GM12872 (cell line): ENCODE data around the gene DBX1.

ENCODE experiments used
- TF ChIP-seq, protein P1 (sequence below): IDR thresholded peaks from 3 replicates; pipeline ENCODE4 v1.5.1; 2011; ENCODE audit warnings: low read depth, mild to moderate bottlenecking, low read length, moderate library complexity; ENCODE audit not compliant: insufficient read depth

Gene DBX1

DNA sequence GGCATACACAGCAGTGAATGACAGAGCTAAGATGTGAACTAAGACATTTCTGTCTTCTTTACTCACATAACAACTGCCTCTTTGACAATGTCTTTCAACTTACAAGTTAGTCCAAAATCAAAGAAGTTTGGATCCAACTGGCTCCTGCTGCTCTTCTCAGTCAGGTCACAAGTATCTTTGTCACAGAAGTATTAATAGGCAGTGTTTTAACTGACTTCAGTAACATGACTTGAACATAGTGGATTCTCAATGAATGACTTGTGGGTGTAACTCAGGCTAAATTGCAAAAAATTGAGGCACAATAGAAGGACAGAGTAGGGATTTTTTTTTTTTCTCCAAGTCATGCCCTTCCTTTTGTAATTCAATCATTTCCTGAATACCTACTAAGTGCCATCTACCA, 22.6 kb downstream of the DBX1 start:
- TF ChIP-seq, protein P1, sequence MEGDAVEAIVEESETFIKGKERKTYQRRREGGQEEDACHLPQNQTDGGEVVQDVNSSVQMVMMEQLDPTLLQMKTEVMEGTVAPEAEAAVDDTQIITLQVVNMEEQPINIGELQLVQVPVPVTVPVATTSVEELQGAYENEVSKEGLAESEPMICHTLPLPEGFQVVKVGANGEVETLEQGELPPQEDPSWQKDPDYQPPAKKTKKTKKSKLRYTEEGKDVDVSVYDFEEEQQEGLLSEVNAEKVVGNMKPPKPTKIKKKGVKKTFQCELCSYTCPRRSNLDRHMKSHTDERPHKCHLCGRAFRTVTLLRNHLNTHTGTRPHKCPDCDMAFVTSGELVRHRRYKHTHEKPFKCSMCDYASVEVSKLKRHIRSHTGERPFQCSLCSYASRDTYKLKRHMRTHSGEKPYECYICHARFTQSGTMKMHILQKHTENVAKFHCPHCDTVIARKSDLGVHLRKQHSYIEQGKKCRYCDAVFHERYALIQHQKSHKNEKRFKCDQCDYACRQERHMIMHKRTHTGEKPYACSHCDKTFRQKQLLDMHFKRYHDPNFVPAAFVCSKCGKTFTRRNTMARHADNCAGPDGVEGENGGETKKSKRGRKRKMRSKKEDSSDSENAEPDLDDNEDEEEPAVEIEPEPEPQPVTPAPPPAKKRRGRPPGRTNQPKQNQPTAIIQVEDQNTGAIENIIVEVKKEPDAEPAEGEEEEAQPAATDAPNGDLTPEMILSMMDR = no peak

DNA sequence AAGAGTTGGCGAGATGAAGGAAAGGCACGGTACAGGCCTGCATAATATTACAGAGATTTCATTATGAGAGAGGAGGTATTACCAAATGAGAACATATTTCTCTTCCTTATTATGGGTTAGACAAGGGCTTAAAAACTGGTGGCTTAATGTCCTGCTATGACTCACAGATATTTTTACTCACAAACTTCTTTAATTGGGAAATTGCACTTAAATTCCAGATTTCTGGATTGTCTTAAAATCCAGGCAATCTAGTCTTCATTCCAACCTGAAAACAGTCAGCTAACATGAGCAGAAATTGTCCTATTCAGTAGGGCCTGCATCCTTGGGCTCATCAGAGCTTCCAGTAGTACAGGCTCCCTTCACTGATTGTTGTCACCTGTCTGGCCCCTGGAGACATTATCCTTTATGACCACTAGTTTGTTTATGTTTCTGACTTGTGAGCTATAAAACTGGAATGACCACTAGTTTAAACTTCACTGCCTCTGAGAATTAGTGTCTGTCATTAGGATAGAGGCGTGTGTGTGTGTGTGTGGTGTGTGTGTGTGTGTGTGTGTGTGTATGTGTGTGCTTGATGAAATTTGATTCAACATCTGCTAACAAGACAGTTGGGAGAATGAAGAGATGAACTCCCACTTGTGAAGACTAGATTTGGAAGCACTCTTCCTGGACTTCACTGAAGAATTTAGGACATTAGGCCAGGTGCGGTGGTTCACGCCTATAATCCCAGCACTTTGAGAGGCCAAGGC, 25.1 kb downstream of the DBX1 start:
- TF ChIP-seq, protein P1 = no peak

DNA sequence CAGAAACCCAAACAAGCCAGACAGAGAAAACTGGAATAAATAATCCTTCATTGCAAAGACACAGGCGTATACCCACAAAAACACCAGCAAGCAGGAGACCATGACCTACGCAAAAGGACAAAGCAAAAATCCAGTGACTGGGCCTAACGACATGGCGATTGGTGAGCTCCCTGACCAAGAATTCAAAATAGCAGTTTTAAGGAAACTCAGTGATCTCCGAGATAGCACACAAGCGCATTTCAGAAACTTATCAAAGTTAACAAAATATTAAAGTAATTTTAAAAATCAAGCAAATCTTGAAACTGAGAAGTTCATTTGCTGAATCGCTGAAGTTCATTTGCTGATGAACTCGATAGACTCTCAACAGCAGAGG, 27.6 kb downstream of the DBX1 start:
- TF ChIP-seq, protein P1 = no peak

DNA sequence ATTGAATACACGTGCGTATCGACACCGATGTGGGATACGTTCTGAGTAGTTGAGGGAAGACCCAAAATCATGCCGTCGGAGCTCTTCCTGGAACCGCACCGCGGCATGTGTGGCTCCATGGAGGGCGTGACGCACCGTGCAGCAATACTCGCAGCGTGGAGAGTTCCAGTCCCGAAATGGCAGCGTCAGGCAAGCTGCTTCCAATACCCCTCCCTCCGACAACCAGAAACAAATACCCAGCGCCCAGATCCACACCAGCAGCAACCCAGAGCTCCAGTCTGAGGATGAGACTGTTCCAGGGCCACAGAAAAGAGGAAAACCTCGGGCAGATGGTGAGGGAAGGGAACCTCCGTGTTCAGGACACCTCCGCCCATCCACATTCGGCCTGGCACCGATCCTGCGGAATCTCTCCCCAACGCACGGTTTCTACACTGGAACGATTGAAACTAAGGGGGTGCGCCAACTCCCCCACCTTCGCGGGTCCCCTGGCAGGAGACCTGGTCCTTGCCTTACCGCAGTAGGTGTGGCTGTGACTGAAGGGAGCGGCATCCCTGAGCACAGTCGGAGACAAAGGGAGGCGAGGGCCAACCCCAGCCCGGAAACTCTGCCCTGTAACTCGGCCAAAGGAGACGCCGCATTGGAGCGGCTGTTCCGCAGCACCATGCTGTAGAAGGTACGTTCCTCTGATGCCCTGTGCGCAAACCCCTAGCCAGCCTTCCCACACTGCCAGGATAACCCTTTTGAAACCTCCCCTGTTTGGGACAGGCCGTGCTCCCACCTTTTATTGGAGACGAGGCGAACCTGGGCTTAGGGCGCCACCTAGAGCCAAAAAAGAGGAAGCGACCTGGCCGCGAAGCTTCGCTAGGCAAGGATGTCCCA, 28.2 kb downstream of the DBX1 start:
- TF ChIP-seq, protein P1 = peak; percentile 88

DNA sequence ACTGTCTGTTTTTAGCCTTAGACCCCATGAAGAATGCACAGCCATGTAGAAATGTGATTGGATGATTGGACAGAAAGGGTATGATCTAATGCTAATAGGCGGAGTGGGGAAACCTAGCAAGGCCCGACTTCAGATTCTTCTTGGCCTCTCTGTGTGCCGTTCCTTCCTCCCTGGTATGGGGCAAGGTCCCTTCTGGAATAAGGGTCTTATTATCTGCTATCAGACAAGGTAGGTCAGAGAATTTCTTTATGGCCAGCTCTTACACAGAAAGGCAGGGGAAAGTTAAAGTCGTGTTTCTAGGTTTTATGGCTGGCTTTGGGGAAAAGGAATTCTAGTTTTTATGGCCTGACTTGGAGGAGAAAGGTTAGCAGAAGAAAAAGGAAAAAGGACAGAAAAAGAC, 30.6 kb downstream of the DBX1 start:
- TF ChIP-seq, protein P1 = no peak

DNA sequence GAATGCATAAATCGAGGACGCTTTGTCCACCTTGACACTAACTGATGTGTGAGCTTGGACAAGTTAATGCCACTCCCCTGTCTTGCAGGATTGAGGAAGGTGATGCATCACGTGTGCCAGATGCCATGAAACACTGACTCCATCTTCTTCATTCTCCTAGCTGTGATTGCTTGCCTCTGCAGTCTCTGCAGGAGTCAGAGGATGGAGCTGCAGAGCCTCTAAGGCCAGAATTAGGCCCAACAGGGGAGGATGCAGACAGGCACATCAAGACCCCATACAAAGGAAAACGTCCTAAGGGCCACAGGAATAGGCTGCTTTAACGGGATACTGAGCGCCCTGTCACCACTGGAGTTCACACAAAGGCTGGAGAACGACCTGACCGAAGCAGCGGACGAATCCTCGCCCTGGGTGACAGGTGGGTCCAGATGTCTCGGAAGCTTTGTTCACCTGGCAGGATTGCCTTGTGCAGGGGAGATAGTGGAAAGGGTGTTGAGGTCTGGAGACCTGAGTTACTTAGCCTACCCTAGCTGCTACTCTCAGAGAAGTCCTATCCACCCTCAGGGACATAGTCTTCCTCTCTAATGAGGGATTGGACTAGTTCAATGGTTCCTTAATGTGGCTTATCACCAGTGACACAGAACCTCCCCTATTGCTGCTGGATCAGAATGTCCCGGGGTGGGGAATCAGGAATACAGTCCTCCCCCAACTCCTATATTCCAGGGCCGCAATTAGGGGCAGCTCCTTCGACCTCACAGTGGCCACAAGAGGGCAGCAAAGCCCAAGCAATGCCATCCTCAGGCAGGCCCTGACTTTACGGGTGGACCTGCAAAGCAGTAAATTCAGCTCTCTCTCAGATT, 32.4 kb downstream of the DBX1 start:
- TF ChIP-seq, protein P1 = peak; percentile 87

DNA sequence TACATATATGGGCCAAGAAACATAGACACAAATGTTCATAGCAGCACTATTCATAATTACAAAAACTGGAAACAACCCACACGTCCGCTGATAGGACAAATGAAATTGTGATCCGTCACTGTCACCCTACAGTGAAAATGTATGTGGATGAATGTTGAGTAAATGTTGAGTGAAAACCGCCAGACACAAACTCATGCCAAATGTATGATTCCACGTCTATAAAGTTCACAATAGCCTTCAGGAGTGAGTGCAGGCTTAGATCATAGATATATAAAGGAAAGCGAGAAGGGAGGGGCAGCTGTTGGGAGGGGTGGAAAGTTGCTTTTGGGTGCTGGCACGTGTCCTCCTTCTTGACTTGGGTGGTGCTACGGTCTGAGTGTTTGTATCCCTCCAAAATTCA, 33.6 kb downstream of the DBX1 start:
- TF ChIP-seq, protein P1 = no peak
